CD4-positive, alpha-beta T cell treated with Interleukin-2 at 100 ng/mL for 4 hours (primary cell): ENCODE measurements around the gene LGR4.
"Not testable (repeated sequence)": the region's sequence is repeated elsewhere in the genome, so short reads cannot be mapped to it uniquely, and the experiment has no call there.

Experiments
- DNase-seq: peaks from one replicate; pipeline ENCODE4 v3.0.0-alpha.2; 2020; ENCODE audit warnings: low spot score

The LGR4 gene

GRCh38 chr11:27348340-27348873, 124.2 kb downstream of the LGR4 start:
- DNase-seq: no peak

- DNase-seq: no peak
Measured at GRCh38 chr11:27347359-27348339, 124.9 kb downstream of the LGR4 start.

- no peak for DNase-seq
Measured at GRCh38 chr11:27339941-27340340, 132.6 kb downstream of the LGR4 start.

- DNase-seq: not testable (repeated sequence)
Measured at GRCh38 chr11:27334764-27335163, 137.8 kb downstream of the LGR4 start.

GRCh38 chr11:27331981-27332380, 140.6 kb downstream of the LGR4 start:
- no peak for DNase-seq

- no peak for DNase-seq
Measured at GRCh38 chr11:27330633-27331270, 141.8 kb downstream of the LGR4 start.

GRCh38 chr11:27329867-27330632, 142.5 kb downstream of the LGR4 start:
- no peak for DNase-seq

GRCh38 chr11:27328614-27329013, 144.0 kb downstream of the LGR4 start:
- DNase-seq: no peak

GRCh38 chr11:27327064-27327463, 145.5 kb downstream of the LGR4 start:
- DNase-seq: not testable (repeated sequence)

- DNase-seq: not testable (repeated sequence)
Measured at GRCh38 chr11:27322196-27322595, 150.4 kb downstream of the LGR4 start.

- not testable (repeated sequence) for DNase-seq
Measured at GRCh38 chr11:27321340-27321739, 151.2 kb downstream of the LGR4 start.

- DNase-seq: no peak
Measured at GRCh38 chr11:27319072-27319471, 153.5 kb downstream of the LGR4 start.

- no peak for DNase-seq
Measured at GRCh38 chr11:27317751-27318150, 154.8 kb downstream of the LGR4 start.
